NCI-H82 treated with DMSO at 0.1 percent for 48 hours (cell line): ENCODE data around the gene PTPN3.
"Not testable (repeated sequence)": the region's sequence is repeated elsewhere in the genome, so short reads cannot be mapped to it uniquely, and the experiment has no call there.

Experiments
- DNase-seq: peaks from one replicate; lab custom pipeline; 2025; ENCODE audit not compliant: unreplicated experiment; lab: John Stamatoyannopoulos, UW

Gene PTPN3

GRCh38 chr9:109351032-109351431 is 147.1 kb downstream of the PTPN3 start:
- no peak for DNase-seq

- no peak for DNase-seq
These were observed 148.7 kb downstream of the PTPN3 start for GRCh38 chr9:109349421-109349846.

- no peak for DNase-seq
These were observed 151.2 kb downstream of the PTPN3 start for GRCh38 chr9:109346904-109347303.

GRCh38 chr9:109344866-109345265 is 153.2 kb downstream of the PTPN3 start:
- no peak for DNase-seq

GRCh38 chr9:109342878-109343277 is 155.2 kb downstream of the PTPN3 start:
- DNase-seq, result peak; percentile 86

GRCh38 chr9:109341561-109341960 is 156.5 kb downstream of the PTPN3 start:
- DNase-seq, result no peak

- DNase-seq, result not testable (repeated sequence)
These were observed 157.1 kb downstream of the PTPN3 start for GRCh38 chr9:109340979-109341378.

- DNase-seq, result no peak
These were observed 161.7 kb downstream of the PTPN3 start for GRCh38 chr9:109336409-109336808.

GRCh38 chr9:109335929-109336328 is 162.2 kb downstream of the PTPN3 start:
- no peak for DNase-seq

GRCh38 chr9:109335121-109335520 is 163.0 kb downstream of the PTPN3 start:
- DNase-seq, result no peak

GRCh38 chr9:109331353-109331752 is 166.8 kb downstream of the PTPN3 start:
- no peak for DNase-seq

GRCh38 chr9:109329638-109330258 is 168.4 kb downstream of the PTPN3 start:
- DNase-seq, result no peak

- DNase-seq, result no peak
These were observed 169.0 kb downstream of the PTPN3 start for GRCh38 chr9:109328978-109329637.
